Measurements from ENCODE around the gene GPR85. TPM values are rescaled to one million over a fixed set of nuclear protein-coding genes. Genes with fewer than 3 reads are reported as not detected.
A peak's percentile ranks its signal among the peaks of the same experiment; 100 is the strongest.

Gene GPR85
- total RNA-seq, 1 donor from 2014 or later = 2.9 TPM

- no peaks in the 10 kb centered on the region for H3K4me1 ChIP-seq
- no peak overlapping the region for H3K4me3 ChIP-seq
- intact Hi-C loops (cut with DNase I) = no loop called here
- H3K36me3 ChIP-seq = no peaks in the 10 kb centered on the region
- H3K27me3 ChIP-seq = no peaks in the 10 kb centered on the region
- TF ChIP-seq CTCF (IDR thresholded peaks at IDR 0.05) = no peak
- ATAC-seq (no peak), DNase-seq (no peak)
- no peaks in the 10 kb centered on the region for H3K9me3 ChIP-seq
- no peak overlapping the region for H3K27ac ChIP-seq
These were observed 40.2 kb downstream of the GPR85 start for GRCh38 chr7:113046453-113046852.

GRCh38 chr7:113045379-113045778 is 41.2 kb downstream of the GPR85 start:
- TF ChIP-seq CTCF (IDR thresholded peaks at IDR 0.05) = no peak
- intact Hi-C loops (cut with DNase I) = no loop called here
- no peak for ATAC-seq
- no peaks in the 10 kb centered on the region for H3K9me3 ChIP-seq
- H3K27ac ChIP-seq = no peak overlapping the region
- H3K4me3 ChIP-seq = no peak overlapping the region
- no peaks in the 10 kb centered on the region for H3K4me1 ChIP-seq
- no peaks in the 10 kb centered on the region for H3K36me3 ChIP-seq
- H3K27me3 ChIP-seq = no peaks in the 10 kb centered on the region
- DNase-seq = no peak

- H3K27ac ChIP-seq = no peak overlapping the region
- no peak for DNase-seq
- H3K4me1 ChIP-seq = no peaks in the 10 kb centered on the region
- ATAC-seq = no peak
- no peak for TF ChIP-seq CTCF (IDR thresholded peaks at IDR 0.05)
- no peak overlapping the region for H3K4me3 ChIP-seq
- intact Hi-C loops (cut with DNase I) = no loop called here
- no peaks in the 10 kb centered on the region for H3K36me3 ChIP-seq
- H3K9me3 ChIP-seq = no peaks in the 10 kb centered on the region
- H3K27me3 ChIP-seq = no peaks in the 10 kb centered on the region
These were observed 42.2 kb downstream of the GPR85 start for GRCh38 chr7:113044394-113044793.

- Histone ChIP-seq H3K27me3 (no peaks in the 10 kb centered on the region), H3K9me3 (no peaks in the 10 kb centered on the region), H3K4me1 (no peaks in the 10 kb centered on the region), H3K4me3 (no peak overlapping the region), H3K36me3 (no peaks in the 10 kb centered on the region), H3K27ac (no peak overlapping the region)
- intact Hi-C loops (cut with DNase I) = no loop called here
- no peak for DNase-seq
- ATAC-seq = peak; percentile 31
- no peak for TF ChIP-seq CTCF (IDR thresholded peaks at IDR 0.05)
These were observed 45.8 kb downstream of the GPR85 start for GRCh38 chr7:113040849-113041248.

GRCh38 chr7:113033959-113034358 is 52.7 kb downstream of the GPR85 start:
- intact Hi-C loops (cut with DNase I) = no loop called here
- no peaks in the 10 kb centered on the region for H3K36me3 ChIP-seq

More at GRCh38 chr7:113033959-113034358, 52.7 kb downstream of the GPR85 start:
- H3K27ac ChIP-seq = no peak overlapping the region
- ATAC-seq (no peak), DNase-seq (no peak)
- H3K27me3 ChIP-seq = no peaks in the 10 kb centered on the region
- no peak for TF ChIP-seq CTCF (IDR thresholded peaks at IDR 0.05)
- H3K9me3 ChIP-seq = no peaks in the 10 kb centered on the region
- no peaks in the 10 kb centered on the region for H3K4me1 ChIP-seq
- no peak overlapping the region for H3K4me3 ChIP-seq

Other genes starting within 250 kb of the GPR85 start
- gene SMIM30, start 31.7 kb upstream of the GPR85 start, total RNA-seq = 48.5 TPM

Data from upper lobe of right lung (tissue), 1 donor.